Measurements from ENCODE around the gene MRPL12. TPM values are rescaled to one million over a fixed set of nuclear protein-coding genes. Genes with fewer than 3 reads are reported as not detected.

MRPL12 gene
- total and polyA plus RNA-seq, 2 experiments from 2014 or later, result 50.9 to 153 TPM

DNA sequence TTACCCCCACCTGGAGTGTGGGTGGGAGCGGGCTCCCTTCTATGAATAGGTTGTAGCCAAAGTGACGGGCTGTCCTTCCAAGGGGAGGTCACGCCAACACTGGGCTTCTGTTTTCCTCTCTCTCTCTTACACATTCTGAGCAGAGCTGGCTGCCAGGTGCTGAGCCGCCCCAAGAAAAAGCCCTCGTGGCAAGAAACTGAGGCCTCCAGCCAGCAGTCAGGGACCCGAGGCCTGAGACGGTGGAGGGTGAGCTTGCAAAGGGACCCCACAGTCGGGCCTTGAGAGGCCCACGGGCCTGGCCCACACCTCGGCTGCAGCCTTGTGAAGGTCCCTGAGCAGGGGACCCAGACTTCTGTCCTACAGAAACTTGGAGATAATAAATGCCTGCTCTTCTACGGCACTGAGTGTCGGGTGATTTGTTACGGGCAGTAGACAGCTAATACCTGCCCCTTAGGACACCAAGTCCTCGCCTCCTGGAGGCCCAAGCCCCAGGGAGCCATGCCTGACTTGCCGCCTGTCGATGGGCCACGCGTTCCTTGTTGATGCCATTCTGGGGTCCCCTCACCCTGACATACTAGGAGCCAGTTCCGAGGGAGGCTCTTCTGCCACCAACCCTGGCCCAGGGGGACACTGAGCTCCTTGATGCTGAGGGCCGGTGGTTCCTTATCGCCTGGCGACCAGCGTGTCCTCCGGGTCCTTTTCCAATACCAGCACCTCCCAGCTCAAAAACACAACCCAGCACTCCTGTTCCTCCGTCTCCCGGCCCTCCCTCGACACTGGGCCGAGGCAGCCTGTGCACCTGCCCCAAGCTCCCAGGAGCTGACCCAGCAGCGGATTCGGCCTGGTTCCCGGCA is 35.0 kb downstream of the MRPL12 start (continued):
- TF ChIP-seq, protein P1, sequence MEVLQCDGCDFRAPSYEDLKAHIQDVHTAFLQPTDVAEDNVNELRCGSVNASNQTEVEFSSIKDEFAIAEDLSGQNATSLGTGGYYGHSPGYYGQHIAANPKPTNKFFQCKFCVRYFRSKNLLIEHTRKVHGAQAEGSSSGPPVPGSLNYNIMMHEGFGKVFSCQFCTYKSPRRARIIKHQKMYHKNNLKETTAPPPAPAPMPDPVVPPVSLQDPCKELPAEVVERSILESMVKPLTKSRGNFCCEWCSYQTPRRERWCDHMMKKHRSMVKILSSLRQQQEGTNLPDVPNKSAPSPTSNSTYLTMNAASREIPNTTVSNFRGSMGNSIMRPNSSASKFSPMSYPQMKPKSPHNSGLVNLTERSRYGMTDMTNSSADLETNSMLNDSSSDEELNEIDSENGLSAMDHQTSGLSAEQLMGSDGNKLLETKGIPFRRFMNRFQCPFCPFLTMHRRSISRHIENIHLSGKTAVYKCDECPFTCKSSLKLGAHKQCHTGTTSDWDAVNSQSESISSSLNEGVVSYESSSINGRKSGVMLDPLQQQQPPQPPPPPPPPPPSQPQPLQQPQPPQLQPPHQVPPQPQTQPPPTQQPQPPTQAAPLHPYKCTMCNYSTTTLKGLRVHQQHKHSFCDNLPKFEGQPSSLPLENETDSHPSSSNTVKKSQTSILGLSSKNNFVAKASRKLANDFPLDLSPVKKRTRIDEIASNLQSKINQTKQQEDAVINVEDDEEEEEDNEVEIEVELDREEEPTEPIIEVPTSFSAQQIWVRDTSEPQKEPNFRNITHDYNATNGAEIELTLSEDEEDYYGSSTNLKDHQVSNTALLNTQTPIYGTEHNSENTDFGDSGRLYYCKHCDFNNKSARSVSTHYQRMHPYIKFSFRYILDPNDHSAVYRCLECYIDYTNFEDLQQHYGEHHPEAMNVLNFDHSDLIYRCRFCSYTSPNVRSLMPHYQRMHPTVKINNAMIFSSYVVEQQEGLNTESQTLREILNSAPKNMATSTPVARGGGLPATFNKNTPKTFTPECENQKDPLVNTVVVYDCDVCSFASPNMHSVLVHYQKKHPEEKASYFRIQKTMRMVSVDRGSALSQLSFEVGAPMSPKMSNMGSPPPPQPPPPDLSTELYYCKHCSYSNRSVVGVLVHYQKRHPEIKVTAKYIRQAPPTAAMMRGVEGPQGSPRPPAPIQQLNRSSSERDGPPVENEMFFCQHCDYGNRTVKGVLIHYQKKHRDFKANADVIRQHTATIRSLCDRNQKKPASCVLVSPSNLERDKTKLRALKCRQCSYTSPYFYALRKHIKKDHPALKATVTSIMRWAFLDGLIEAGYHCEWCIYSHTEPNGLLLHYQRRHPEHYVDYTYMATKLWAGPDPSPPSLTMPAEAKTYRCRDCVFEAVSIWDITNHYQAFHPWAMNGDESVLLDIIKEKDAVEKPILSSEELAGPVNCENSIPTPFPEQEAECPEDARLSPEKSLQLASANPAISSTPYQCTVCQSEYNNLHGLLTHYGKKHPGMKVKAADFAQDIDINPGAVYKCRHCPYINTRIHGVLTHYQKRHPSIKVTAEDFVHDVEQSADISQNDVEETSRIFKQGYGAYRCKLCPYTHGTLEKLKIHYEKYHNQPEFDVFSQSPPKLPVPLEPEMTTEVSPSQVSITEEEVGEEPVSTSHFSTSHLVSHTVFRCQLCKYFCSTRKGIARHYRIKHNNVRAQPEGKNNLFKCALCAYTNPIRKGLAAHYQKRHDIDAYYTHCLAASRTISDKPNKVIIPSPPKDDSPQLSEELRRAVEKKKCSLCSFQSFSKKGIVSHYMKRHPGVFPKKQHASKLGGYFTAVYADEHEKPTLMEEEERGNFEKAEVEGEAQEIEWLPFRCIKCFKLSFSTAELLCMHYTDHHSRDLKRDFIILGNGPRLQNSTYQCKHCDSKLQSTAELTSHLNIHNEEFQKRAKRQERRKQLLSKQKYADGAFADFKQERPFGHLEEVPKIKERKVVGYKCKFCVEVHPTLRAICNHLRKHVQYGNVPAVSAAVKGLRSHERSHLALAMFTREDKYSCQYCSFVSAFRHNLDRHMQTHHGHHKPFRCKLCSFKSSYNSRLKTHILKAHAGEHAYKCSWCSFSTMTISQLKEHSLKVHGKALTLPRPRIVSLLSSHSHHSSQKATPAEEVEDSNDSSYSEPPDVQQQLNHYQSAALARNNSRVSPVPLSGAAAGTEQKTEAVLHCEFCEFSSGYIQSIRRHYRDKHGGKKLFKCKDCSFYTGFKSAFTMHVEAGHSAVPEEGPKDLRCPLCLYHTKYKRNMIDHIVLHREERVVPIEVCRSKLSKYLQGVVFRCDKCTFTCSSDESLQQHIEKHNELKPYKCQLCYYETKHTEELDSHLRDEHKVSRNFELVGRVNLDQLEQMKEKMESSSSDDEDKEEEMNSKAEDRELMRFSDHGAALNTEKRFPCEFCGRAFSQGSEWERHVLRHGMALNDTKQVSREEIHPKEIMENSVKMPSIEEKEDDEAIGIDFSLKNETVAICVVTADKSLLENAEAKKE (CRISPR knock-in tag; IDR thresholded peaks at IDR 0.05), result no peak
- TF ChIP-seq EZH2phosphoT487 (IDR thresholded peaks at IDR 0.05; ENCODE audit: unreplicated experiment), result no peak

DNA sequence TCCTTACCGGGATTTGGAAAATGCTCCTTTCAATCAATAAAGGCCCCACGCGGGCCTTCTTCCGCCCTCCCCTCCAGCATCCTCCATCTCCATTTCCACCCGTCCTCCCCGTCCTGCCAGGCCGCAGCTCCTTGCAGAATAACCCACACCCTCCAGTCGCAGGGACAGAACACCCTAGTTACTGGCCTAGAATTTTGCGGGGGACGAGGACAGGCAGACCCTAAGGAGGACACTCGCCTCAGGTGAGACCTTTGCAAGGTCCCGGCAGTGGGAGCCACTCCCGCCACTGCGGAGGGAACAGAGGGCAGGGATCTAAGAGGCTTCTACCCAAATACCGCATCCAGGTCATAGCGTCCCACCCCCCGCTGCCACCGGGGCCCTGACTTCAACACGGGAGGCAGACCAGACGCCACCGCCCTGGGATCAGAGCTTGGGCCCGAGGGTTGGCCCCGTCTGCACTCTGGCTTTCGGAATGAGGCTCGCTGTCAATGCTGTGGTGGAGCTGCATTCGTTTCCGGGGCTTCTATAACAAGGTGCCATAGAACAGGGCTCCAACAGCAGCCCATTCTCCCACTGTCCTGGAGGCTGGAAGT is 35.7 kb downstream of the MRPL12 start:
- H3K36me3 ChIP-seq (ENCODE audit: insufficient read depth), result no peaks in the 10 kb centered on the region
- no peak overlapping the region for H3K27ac Mint-ChIP-seq
- H3F3A ChIP-seq (replicated peaks; ENCODE audit: low read depth), result no peaks in the 10 kb centered on the region
- peaks cover 3% of the 10 kb centered on the region; the same call in 1 of the 3 replicates for H3K4me1 Mint-ChIP-seq
- H3K79me2 ChIP-seq (replicated peaks; ENCODE audit: insufficient read depth), result no peaks in the 10 kb centered on the region
- no peaks in the 10 kb centered on the region for H3K4me1 ChIP-seq (ENCODE audit: insufficient read depth)
- H3K4me3 Mint-ChIP-seq, result no peak overlapping the region; the same call in 2 of the 3 replicates
- H3K4me3 ChIP-seq, result no peak overlapping the region
- ATAC-seq (no peak), DNase-seq (ENCODE audit: low spot score) (no peak)
- H2AFZ ChIP-seq, result no peak overlapping the region
- no peaks in the 10 kb centered on the region for H3K27me3 ChIP-seq (ENCODE audit: insufficient read depth)
- H3K4me2 ChIP-seq, result no peak overlapping the region
- H3K9me2 ChIP-seq (ENCODE audit: insufficient read depth), result no peaks in the 10 kb centered on the region
- H3K27ac ChIP-seq (ENCODE audit: low read depth), result no peak overlapping the region
- no peaks in the 10 kb centered on the region for H4K20me1 ChIP-seq (replicated peaks; ENCODE audit: insufficient read depth)
- H3K36me3 Mint-ChIP-seq (ENCODE audit: low read depth), result no peaks in the 10 kb centered on the region
- H3K9me3 Mint-ChIP-seq, result no peaks in the 10 kb centered on the region
- H3K27me3 Mint-ChIP-seq (ENCODE audit: insufficient read depth, low read depth, poor library complexity), result peaks cover 10% of the 10 kb centered on the region
- TF ChIP-seq, protein P1 (CRISPR knock-in tag; IDR thresholded peaks at IDR 0.05), result no peak
- TF ChIP-seq, protein P2, sequence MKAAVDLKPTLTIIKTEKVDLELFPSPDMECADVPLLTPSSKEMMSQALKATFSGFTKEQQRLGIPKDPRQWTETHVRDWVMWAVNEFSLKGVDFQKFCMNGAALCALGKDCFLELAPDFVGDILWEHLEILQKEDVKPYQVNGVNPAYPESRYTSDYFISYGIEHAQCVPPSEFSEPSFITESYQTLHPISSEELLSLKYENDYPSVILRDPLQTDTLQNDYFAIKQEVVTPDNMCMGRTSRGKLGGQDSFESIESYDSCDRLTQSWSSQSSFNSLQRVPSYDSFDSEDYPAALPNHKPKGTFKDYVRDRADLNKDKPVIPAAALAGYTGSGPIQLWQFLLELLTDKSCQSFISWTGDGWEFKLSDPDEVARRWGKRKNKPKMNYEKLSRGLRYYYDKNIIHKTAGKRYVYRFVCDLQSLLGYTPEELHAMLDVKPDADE (IDR thresholded peaks at IDR 0.05), result no peak
- TF ChIP-seq STAT1 (IDR thresholded peaks at IDR 0.05; ENCODE audit: unreplicated experiment) (no peak), NANOG (IDR thresholded peaks at IDR 0.05; ENCODE audit: borderline replicate concordance) (no peak), ZNF114 (CRISPR knock-in tag; IDR thresholded peaks at IDR 0.05) (no peak), EZH2phosphoT487 (IDR thresholded peaks at IDR 0.05; ENCODE audit: unreplicated experiment) (no peak)

All from GM23338 (cell line).